ENCODE data around the gene MTCL1. TPM values are rescaled to one million over a fixed set of nuclear protein-coding genes. Genes with fewer than 3 reads are reported as not detected.

The MTCL1 gene
- 3.1 and 5.6 TPM in 2 replicates for total RNA-seq

DNA sequence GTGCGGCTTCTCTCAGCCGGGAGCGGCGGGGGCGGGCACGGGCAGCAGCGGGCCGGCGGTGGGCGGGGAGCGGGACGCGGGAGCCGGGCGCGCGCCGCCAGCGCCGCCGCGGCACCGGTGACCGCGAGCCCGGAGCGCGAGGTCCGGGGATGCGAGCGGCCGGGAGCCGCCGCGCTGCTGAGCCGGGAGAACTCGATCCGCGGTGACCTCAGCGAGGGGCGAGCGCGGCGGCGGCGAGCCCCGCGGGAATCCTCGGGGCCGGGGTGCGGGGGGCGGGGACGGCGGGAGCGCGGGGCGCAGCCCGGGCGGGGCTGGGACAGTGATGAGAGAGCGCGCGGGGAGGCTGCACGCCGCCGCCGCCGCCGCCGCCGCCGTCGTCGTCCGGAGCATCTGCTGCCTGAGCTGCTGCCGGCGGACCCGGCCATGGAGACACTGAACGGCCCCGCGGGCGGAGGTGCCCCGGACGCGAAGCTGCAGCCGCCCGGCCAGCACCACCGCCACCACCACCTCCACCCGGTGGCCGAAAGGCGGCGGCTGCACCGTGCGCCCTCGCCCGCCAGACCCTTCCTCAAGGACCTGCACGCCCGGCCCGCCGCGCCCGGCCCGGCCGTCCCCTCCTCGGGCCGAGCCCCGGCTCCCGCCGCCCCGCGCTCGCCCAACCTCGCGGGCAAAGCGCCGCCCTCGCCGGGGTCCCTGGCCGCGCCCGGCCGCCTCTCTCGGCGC lies at the start of gene MTCL1:
TSS of gene MTCL1 (plus strand) at position 319 of the 723 bp plus-strand sequence. CDS start at position 424, 105 bp downstream.
- peak in 1 of 2 donors; percentile 57 for DNase-seq (ENCODE audit: low read depth in 2 of 2)

DNA sequence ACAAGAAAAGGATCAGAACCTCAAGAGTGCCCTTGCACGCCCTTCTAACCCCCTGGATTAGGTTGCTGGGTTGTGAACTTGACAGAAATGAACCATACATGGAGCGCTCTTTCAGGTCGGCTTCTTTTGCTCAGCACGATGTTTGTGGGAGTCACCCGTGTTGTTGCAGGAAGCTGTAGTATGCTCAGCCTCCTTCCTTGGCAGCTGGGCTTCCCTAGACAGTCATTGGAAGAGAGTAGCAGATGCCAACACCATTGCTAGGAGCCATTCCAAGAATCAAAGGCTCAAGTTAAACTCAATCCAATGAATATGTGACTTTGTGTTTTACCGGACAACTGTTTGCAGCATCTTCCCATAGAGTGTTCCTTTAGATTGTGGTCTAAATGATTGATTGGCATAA lies 49.1 kb upstream of the MTCL1 start:
- peak in 1 of 2 donors; percentile 36 for DNase-seq (ENCODE audit: low read depth in 2 of 2)

DNA sequence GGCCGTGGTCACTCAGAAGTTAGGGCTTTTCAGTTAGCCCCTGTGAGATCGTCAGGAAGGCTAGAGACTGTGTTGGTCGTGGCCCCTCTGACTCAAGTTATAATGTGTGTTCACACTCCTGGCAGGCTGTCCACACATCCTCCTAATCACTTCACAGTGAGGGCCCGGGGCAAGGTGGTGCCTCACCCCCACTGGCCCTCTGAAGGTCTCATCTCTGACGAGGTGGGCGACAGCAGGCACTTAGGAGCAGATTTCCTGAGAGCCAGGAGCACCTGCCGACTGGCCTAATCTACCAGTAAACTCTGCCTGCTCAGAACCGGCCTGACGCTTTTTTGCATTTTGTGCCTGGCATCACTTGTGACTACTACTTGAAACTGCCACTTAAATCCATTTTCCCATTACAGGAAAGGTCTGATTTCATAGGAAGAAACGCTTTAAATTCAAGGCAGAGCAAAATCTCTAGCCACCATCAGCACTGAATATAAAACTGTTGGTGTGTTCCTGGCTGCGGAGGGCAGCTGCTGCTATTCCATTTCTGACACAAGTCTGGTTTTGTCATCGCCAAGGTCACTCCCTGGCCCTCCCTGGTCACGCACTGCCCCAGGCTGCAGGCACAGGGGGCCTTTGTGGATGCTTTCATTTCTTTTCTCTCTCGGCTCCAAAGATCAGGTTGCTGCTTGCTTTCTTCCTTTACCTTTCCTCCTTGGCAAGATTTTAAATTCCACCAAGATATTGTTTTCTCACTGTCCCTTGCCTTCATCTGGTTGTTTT lies 48.1 kb upstream of the MTCL1 start:
- no peak for DNase-seq (ENCODE audit: low read depth in 2 of 2)

DNA sequence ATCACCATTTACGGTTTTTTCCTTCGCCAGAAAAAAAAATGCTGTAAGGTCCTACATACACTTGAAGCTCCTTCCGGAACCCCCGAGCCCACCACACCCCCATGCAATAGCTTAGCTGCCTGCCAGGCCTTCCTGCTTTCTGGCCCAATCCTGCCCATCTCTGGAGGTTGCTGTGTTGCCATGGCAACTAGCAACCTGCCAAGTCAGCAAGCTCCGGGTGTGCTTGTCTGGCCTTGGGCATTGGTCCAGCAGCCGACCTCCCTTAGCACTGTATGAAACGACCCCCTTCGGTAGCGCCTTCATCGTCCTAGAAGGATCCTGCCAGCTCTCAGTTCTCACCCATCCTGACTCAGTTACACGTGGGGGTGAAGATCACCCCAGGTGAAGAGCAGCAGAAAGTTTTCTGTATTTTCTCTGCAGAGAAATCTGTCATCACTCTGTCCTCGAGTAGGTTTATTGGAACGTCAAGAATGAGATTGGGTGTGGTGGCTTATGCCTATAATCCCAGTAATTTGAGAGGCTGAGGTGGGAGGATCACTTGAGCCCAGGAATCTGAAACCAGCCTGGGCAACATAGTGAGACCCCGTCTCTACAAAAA lies 47.4 kb upstream of the MTCL1 start:
- no peak for DNase-seq (ENCODE audit: low read depth in 2 of 2)

DNA sequence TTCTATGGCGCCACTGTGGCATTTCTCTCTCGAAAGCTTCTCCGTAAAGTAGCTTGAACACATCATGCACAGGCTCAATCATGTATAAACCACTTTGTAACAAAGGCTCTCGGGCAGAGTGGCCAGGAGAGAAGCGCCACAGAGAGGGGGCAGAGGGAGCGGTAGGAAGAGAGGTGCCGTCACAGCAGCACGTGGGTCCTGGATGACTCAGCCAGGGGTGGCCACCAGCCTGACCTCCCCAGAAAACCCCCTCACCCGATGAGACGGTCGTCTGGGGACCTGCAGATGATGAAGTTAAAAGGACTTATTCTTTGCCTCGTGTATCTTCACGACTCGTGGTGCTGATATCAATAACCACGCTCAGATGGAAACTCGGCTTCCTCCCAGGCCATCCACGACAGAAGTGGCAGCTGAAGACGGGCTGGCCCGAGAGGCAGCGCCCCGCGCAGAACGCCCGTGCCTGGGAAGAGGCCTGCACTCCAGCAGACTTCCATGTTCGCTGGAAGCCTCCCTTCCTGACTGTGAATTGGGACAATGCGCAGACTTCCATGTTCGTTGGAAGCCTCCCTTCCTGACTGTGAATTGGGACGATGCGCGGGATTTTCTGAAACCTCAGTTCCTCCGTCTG lies 46.4 kb upstream of the MTCL1 start:
- DNase-seq (ENCODE audit: low read depth in 2 of 2) = no peak

DNA sequence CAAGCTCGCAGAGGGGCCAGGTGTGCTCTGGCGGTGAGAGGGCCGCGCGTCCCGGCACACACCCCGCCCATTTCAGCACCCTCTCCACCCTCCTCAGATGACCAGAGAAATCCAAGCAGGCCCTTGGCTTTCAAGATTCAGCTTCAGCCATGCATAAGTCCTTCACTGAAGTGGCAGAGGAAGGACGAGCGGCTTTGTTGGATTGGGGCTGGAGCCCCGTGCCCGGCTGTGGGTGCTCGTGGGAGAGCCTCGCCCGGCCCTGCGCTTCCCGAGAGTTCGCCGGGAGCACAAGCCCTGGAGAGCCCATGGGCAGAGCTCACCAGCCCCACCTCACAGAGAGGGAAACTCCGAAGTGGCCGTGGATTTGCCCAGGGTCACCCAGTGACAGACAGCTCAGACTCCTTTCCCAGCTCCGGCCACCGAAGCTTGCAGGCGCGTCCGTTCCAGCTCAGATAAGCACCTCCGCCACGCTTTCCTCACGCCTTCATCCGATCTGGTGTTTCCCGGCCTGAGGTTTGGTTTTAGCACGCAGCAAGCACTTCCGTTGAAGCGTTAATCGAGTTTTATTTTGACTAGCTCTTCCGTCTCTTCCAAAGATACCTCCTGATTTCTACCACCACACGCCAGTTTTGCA lies 45.6 kb upstream of the MTCL1 start:
- DNase-seq (ENCODE audit: low read depth in 2 of 2) = no peak

DNA sequence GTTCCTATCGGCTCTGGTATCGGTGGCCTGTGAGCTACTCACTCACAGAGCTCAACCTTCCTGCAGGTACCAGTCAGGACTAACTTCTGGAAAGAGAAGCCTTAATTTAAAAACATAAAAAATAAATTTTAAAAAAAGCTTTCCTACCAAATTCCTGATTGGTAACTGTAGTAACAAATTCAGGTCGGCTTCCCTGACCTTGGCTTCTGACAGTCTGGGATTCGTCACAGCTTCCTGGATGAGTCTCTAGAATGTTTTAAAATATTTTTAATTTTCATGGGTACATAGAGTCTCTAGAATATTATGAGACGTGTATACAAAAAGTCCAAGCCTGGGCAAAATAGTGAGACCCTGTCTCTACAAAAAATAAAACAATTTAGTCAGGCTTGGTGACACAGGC lies 45.0 kb upstream of the MTCL1 start:
- DNase-seq (ENCODE audit: low read depth in 2 of 2) = peak in 1 of 2 donors; percentile 25

DNA sequence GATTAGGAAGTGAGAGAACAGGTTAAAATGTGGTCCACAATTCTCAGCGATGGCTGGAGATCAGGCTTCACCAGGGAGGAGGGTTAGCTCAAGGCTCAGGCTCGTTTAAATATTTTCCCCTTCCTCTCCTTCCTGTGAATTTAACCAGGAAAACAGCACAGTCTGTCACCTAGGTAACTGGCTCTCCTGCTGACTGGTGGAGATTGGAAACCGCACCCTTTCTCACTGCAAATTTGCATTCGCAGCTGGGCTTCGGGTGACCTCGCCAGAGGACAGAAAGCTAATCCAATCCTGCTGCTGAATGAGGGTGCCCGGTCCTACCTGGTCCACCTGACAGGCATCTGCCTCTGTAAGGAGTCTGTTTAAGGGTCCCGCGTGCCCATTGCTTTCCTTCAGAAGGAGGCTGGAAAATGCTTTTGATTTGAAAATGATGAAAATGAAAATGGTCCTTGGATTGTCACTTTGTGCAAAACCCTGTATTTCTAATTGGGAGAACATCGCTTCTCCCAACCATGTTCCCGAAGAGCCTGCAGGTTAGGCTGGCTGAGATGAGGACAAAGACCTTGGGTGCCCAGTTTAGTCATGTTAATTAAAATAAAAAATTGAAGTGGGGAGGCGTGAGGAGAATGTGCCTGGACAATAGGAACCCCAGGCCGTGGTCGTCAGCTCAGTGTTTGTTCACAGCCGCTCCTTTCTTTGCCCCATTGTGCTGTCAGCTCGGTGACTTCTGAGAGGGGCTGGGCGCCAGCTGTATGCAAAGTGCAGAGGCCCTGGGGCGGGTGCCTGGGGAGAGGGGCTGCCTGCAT lies 43.4 kb upstream of the MTCL1 start:
- peak; percentile 72 to 84 for DNase-seq (ENCODE audit: low read depth in 2 of 2)

DNA sequence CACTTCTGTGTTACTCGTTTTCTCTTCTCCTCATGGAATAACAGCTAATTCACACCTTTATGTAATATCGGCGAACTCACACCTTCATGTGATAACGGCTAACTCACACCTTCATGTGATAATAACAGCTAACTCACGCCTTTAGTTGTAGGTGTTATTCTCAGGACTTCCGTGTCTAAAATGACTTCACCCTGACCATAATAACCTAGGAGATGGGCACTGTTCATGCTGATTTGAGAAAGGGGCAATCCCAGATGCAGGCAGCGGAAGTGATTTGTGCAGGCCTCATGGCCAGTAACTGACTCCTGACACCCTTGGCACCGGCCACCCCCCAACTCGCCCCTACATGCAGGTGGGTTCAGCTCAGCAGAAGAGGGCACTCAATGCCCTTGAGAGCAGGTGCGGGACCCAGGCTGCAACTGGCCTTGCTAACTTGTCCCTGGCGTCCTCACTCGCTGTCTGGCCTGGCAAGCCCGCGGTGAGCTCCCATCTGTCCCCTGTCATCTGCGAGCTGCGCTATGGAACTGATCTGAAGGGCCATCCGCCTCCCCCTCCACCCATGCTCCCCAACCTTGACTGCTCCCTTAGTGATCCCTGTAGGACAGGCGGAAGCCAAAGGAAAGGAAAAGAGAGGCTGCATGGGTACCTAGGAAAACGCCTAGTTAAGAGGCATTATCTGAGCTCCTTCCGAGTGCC lies 42.6 kb upstream of the MTCL1 start:
- no peak for DNase-seq (ENCODE audit: low read depth in 2 of 2)

DNA sequence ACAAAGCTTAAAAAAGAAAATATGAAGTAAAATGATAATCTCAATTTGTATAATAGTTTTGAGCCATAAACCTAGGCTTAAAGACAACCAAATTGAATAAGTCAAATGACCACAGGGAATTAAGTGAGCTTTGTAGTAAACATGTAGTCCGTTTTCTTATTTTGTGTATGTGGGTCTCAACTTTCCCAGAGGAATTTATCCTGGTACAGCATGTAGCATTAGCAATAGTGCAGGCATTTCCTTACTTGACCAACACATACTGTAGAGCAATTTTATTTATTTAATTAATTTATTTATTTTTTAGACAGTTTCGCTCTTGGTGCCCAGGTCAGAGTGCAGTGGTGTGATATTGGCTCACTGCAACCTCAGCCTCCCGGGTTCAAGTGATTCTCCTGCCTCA lies 37.5 kb upstream of the MTCL1 start:
- peak in 1 of 2 donors; percentile 50 for DNase-seq (ENCODE audit: low read depth in 2 of 2)

DNA sequence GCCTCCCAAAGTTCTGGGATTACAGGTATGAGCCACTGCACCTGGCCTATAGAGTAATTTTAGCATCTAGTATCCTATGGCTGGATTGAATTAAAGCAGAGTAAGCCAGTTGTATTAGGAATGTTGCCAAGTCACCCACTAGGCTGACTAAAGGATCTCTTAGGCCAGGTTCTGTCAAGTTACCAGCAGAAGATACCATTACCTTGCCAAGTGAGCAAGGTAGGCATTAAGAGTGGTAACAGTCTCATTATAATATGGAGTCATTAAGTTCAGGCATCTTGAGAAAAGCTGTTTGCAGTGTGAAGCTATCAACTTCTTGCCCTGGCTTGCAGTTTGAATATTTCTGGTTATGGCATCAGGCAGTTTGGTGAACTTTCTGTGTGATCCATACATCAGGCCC lies 37.0 kb upstream of the MTCL1 start:
- DNase-seq (ENCODE audit: low read depth in 2 of 2) = no peak

DNA sequence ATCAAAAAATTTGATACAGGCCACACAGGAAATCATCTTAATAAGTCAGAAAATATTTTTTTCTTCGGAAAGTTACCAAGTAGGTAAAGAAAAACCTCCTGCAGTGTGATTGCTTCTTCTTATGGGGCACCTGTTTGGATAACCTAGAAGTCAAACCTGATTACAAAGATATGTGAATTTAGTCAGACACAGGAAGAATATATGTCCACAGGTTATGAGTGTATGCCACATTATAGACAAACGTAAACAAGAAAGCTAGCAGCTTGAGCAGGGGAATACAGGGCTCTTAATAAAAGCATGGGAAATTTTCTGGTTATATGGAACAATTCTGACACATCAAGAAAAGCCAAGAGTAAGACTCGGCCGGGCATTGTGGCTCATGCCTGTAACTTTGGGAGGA lies 35.8 kb upstream of the MTCL1 start:
- DNase-seq (ENCODE audit: low read depth in 2 of 2) = peak in 1 of 2 donors; percentile 35

DNA sequence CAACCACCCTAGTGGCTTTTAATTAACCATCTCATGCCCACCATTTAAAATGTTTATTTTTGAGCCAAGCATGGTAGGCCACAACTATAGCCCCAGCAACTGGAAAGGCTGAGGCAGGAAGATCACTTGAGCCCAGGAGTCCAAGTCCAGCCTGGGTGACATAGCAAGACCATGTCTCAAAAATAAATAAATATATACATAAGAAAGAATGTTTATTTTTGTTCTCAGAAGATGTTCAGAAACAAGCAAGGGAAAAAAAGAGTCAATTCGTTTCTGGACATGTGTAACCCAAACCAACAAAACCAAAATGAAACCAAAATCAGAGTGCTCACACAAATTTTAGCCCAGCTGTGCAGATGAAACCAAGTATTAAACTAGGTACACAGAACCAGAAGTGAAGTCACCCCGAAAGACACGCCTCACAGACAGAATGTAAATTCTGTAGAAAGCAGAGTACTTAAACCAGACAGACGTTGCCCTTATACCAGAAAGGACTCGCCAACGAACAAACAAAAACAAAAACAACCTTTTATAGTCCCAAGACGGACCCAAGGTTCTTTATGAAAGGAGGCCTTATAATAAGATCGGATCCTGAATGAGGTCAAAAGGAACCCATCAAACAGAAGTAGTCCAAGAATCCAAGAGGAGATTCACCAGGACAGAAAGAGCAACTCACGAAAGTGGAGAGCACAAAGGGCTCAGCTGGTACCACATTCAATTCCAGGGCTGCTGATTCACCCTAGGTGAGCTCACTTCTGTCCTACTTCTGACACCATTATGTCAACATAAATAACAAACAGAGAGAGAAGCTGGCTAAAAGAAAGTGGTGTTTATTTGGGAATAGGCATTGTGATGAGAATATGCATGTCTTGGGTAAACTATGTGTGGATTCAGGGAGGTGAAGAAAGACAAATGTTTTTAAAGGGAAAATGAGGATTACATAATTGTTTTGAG lies 31.8 kb upstream of the MTCL1 start:
- DNase-seq (ENCODE audit: low read depth in 2 of 2) = no peak

DNA sequence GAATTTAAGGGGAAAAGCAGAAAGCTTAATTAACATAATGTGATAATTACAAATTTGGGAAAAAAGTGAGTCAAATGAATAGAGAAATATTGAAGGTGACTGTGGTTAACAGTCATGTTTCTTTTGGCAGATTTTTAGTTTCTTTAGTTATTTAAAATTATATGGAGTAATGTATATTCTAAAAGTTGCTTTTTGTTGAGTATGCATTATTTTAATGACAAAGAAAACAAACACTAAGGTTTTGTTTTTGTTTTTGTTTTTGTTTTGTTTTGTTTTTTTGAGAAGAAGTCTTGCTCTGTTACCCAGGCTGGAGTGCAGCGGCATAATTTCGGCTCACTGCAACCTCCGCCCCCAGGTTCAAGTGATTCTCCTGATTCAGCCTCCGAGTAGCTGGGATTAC lies 30.3 kb upstream of the MTCL1 start:
- no peak for DNase-seq (ENCODE audit: low read depth in 2 of 2)

DNA sequence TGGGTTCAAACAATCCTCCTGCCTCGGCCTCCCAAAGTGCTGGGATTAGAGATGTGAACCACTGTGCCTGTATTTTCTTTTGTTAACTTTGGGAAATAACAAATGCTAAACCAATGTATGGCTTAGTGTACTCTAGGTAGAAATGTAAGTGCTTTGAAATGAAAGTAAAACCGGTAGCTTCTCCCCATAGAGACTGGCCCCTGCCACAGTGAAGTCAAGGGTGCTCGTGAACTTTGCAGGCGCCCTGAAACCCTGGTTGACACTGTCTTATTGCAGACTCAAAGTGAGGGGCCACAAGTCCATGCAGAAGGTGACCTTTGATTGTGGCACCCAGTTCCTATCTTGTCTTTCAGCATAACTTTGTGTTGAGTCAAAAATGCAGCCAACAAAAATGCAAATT lies 24.2 kb upstream of the MTCL1 start:
- no peak for DNase-seq (ENCODE audit: low read depth in 2 of 2)

DNA sequence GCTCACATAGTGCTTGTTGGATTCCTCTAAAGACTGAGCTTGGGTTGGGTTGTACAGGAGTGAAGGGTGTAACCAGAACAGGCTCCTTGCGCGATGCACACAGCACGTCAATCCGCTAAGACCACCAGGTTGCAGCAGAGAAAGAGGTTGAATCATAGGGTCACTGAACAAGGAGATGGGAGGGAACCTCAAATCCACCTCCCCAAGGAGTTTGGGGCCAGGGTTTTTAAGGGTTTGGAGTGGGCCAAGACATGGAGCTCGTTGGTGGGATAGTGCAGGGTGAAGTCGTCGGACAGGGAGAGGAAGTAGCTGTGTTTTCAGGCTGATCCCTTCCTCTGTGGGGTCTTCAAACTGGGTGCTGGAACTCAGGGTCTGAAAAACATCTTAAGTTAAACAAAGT lies 20.8 kb upstream of the MTCL1 start:
- DNase-seq (ENCODE audit: low read depth in 2 of 2) = no peak

DNA sequence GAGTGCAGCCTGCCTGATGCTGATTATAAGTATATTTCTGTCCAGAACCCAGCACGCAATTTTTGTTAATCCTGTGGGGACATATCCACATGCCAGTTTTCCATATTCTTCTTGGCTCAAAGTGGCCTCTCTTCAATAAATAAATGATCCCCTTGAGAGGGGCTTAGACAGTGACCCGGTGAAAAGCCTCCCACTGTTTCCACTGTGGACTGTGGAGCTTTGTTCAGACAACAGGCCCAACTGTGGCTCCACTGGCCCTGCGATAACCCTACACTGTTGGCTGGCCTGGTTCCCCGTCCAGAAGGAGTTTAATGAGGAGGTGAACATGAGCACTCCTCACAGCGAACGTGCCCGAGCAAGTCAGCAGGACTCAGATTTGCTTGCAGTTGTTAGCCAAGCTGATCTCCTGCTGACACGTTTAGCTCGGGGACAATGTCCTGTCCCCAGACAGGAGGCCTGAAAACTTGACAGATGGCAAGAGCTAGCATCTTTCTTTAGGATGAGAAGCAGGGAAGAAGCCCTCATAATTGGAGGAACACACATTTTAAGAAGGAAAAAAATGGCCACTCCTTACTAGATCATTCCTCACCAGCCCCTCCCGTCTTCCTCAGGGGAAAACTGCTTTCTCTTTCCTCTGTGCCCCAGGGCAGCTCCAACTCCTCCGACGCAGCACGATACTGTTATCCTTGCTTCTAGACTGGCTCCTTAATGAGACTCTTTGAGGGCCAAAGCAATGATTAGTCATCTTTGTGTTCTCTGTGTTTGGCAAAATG lies 20.0 kb upstream of the MTCL1 start:
- DNase-seq (ENCODE audit: low read depth in 2 of 2) = no peak

DNA sequence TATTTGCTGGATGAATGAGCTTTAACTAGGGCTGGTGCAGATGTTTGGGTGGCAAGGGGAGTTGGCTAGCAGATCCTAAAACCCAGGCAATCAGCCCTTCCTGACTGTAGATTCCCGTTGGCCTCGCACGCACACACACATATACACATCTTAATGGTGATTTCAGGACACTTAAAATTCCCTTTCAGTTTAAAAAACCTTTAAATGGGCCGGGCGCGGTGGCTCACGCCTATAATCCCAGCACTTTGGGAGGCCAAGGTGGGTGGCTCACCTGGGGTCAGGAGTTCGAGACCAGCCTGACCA lies 19.5 kb upstream of the MTCL1 start:
- no peak for DNase-seq (ENCODE audit: low read depth in 2 of 2)
